Subcutaneous abdominal adipose tissue (tissue), 5 donors: ENCODE results near the gene ITSN2.
A peak's percentile ranks its signal among the peaks of the same experiment; 100 is the strongest.
"Not testable (repeated sequence)": the region's sequence is repeated elsewhere in the genome, so short reads cannot be mapped to it uniquely, and the experiment has no call there.

Experiments
- H3K27ac ChIP-seq: one replicate; pipeline ENCODE4 v1.7.0; 2013; ENCODE audit warnings: low read depth, mild to moderate bottlenecking, inconsistent platforms, low read length, moderate library complexity
- H3K27me3 ChIP-seq, 5 donors: one replicate each; pipeline ENCODE4 v1.7.0; 2013; ENCODE audit warnings: low read length in 5 of 5, inconsistent platforms in 1 of 5; ENCODE audit not compliant: control insufficient read depth in 5 of 5, insufficient read depth in 4 of 5
- H3K36me3 ChIP-seq, 5 donors: one replicate each; pipeline ENCODE4 v1.7.0; 2013; ENCODE audit warnings: low read length in 5 of 5; ENCODE audit not compliant: control insufficient read depth in 5 of 5, insufficient read depth in 5 of 5
- H3K4me1 ChIP-seq, 5 donors: one replicate each; pipeline ENCODE4 v1.7.0; 2013; ENCODE audit warnings: low read length in 5 of 5, mild to moderate bottlenecking in 3 of 5, moderate library complexity in 1 of 5; ENCODE audit not compliant: control insufficient read depth in 5 of 5, insufficient read depth in 5 of 5
- H3K4me3 ChIP-seq, 5 donors: one replicate each; pipeline ENCODE4 v1.7.0; 2013; ENCODE audit warnings: low read length in 5 of 5, low read depth in 1 of 5
- H3K9ac ChIP-seq, 5 donors: one replicate each; pipeline ENCODE4 v1.7.0; 2013; ENCODE audit warnings: low read length in 5 of 5, mild to moderate bottlenecking in 4 of 5, moderate library complexity in 3 of 5
- H3K9me3 ChIP-seq, 5 donors: one replicate each; pipeline ENCODE4 v1.7.0; 2013; ENCODE audit warnings: low read length in 5 of 5; ENCODE audit not compliant: control insufficient read depth in 5 of 5
- donor health status: healthy.
- donor health status: healthy.
- donor health status: healthy.
- donor health status: healthy.
- donor health status: healthy.

Gene ITSN2

DNA sequence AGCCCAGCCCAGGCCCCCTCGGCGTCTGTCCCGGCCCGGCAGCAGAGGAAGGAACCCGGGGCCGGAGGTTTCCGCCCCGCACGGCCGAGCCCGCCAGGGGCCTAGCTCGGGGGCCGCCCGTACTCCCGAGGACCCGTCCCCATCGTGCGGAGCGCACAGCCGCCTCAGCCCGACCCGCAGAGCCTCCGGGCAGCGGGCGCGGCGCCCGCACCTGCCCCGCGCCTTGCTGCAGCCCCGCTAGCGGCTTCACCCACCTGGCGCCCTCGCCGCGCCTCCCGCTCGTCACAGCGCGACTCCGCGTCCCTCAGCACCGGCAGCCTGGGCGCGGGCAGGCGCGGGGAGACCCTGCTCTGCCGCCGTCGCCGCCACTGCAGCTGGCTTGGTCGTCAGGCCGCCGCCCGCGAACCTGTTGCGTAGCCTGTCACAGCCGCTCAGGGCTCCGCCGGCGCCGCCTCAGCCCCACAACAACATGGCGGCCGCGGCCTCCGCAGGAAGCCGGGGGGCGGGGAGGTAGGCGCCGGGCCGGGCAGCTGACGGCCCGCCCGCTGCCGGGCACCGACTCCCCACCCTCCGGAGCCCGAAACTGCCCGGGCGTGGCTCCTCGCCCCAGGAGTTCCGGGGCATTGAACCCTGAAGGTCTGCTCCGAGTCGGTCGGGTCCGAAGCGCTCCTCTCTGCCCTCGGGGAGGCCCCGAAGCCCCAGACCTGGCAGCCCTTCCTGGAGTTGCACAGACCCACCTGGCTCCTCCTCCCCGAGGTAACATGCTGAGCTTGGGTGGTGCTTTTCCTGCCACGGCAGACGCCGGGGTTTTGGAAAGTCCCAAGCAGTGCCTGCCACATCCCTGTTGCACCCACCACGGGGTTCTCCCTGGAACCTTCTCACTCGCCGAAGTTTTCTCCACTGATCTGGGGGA, at the start of gene ITSN2:
Gene ITSN2 (minus strand): TSS at position 487 of the 913 bp plus-strand sequence. CDS start 32,454 bp downstream, outside the sequence.
- Histone ChIP-seq H3K4me3 (peak within 1 kb of the TSS; percentile 85 to 95 (median 89)), H3K27ac (peak within 1 kb of the TSS; percentile 86), H3K9ac (peak within 1 kb of the TSS; percentile 81 to 95 (median 89)), H3K9me3 (no peaks in the 10 kb centered on the region), H3K36me3 (no peaks in the 10 kb centered on the region), H3K27me3 (no peaks in the 10 kb centered on the region), H3K4me1 (peaks cover 5 to 31% (median 28%) of the 10 kb centered on the region in 5 donors)

DNA sequence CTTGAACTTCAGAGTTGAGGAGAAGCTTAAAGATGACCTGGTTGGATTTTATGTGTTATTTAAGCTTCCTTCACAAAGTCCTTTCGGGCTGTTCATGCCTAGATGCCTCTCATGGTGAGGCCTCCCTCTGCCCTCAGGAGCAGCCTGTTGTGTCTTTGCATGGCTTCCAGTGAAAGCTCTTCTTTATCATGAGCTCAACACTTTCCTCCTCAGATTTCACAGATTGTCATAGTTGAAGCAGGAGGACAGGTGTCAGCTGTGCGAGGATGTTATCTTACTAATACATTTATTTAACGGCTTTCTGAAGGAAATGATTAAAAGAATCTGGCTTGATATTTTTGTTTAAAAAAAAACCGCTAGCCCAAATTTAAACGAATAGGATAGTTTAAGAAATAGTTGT, 48.8 kb upstream of the ITSN2 start:
- no peak overlapping the region for H3K27ac ChIP-seq

DNA sequence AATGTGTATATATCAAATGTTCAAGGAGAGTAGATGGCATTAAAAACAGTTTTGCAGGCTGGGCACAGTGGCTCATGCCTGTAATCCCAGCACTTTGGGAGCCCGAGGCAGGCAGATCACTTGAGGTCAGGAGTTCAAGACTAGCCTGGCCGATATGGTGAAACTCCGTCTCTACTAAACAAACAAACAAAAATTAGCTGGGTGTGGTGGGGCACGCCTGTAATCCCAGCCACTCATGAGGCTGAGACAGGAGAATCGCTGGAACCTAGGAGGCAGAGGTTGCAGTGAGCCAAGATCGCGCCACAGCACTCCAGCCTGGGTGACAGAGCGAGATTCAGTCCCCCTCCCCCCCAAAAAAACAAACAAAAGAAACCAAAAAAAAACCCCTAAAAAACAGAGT, 48.4 kb upstream of the ITSN2 start:
- H3K4me1 ChIP-seq, result not testable (repeated sequence)

More for the DNA sequence above, 48.8 kb upstream of the ITSN2 start:
- no peaks in the 10 kb centered on the region for H3K36me3 ChIP-seq
- no peak overlapping the region for H3K4me3 ChIP-seq
- H3K9me3 ChIP-seq, result no peaks in the 10 kb centered on the region
- peaks cover 0 to 7% (median 2%) of the 10 kb centered on the region in 5 donors for H3K27me3 ChIP-seq
- H3K9ac ChIP-seq, result no peak overlapping the region
- no peaks in the 10 kb centered on the region for H3K4me1 ChIP-seq

DNA sequence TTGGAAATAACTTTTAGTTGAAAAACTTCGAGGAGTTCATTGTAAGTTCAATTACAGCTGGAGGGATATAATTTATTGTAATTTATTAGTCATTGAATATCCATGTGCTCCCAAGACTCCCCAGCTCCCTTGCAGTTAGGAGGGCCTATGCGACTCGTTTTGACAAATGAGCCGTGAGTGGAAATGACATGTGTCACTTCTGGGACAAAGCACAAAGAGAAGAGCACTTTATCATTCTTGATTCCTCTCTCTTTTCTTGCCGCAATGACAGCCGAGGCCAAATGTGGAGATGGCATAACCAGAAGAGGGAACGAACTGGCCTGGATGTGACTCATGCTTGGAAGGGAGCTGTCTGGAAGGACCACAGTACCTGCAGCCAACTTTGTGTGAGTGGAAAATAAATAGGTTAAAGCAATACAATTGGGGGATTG, 44.2 kb upstream of the ITSN2 start:
- no peak overlapping the region for H3K4me3 ChIP-seq
- H3K36me3 ChIP-seq, result no peaks in the 10 kb centered on the region
- peaks cover 2 to 28% (median 6%) of the 10 kb centered on the region in 5 donors for H3K27me3 ChIP-seq
- peaks cover 0 to 4% (median 0%) of the 10 kb centered on the region in 5 donors for H3K9me3 ChIP-seq
- no peak overlapping the region for H3K9ac ChIP-seq
- peaks cover 0 to 6% (median 5%) of the 10 kb centered on the region in 5 donors for H3K4me1 ChIP-seq
- H3K27ac ChIP-seq, result no peak overlapping the region

More for the DNA sequence above, 48.4 kb upstream of the ITSN2 start:
- not testable (repeated sequence) for H3K27me3 ChIP-seq, H3K36me3 ChIP-seq, H3K27ac ChIP-seq, H3K9ac ChIP-seq, H3K4me3 ChIP-seq, H3K9me3 ChIP-seq

DNA sequence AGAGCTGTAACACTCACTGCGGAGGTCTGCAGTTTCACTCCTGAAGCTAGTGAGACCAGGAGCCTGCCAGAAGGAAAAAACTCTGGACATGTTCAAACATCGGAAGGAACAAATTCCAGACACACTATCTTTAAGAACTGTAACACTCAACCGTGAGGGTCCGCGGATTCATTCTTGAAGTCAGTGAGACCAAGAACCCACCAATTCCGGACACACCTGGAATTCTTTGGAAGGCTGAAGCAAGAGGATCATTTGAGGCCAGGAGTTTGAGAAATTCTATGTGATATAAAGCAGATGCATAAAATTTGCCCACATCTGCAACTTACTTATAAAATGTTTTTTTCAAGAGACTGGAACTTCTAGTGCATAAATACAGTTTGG, 43.5 kb upstream of the ITSN2 start:
- Histone ChIP-seq H3K27ac (no peak overlapping the region), H3K9me3 (peaks cover 0 to 4% (median 0%) of the 10 kb centered on the region in 5 donors), H3K36me3 (no peaks in the 10 kb centered on the region), H3K4me1 (peaks cover 0 to 6% (median 5%) of the 10 kb centered on the region in 5 donors), H3K9ac (no peak overlapping the region), H3K27me3 (peaks cover 2 to 28% (median 4%) of the 10 kb centered on the region in 5 donors), H3K4me3 (no peak overlapping the region)

DNA sequence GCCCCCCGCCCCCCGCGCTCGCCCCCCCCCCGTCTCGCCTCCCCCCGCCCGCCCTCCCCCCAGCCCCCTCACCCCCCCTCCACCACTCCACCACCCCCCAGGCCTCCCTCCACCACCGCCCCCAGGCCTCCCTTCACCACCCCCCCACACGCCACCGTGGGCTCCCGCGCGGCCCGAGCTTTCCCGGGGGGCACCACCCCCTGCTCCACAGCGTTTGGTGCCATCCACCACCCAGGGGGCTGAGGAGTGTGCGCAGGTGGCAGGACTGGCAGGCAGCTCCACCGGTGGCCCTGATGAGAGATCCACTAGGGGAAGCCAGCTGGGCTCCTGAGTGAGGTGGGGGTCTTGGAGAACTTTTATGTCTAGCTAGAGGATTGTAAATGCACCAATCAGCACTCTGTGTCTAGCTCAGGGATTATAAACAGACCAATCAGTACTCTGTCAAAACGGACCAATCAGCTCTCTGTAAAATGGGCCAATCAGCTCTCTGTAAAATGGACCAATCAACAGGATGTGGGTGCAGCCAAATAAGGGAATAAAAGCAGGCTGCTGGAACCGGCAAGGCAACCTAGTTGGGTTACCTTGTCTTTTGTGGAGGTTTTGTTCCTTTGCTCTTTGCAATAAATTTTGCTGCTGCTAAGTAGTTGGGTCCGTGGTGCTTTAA, 43.0 kb upstream of the ITSN2 start:
- Histone ChIP-seq H3K4me3 (no peak overlapping the region), H3K4me1 (peaks cover 0 to 6% (median 5%) of the 10 kb centered on the region in 5 donors), H3K36me3 (no peaks in the 10 kb centered on the region), H3K27me3 (peaks cover 2 to 24% (median 4%) of the 10 kb centered on the region in 5 donors), H3K27ac (no peak overlapping the region), H3K9me3 (peaks cover 0 to 4% (median 0%) of the 10 kb centered on the region in 5 donors), H3K9ac (no peak overlapping the region)

DNA sequence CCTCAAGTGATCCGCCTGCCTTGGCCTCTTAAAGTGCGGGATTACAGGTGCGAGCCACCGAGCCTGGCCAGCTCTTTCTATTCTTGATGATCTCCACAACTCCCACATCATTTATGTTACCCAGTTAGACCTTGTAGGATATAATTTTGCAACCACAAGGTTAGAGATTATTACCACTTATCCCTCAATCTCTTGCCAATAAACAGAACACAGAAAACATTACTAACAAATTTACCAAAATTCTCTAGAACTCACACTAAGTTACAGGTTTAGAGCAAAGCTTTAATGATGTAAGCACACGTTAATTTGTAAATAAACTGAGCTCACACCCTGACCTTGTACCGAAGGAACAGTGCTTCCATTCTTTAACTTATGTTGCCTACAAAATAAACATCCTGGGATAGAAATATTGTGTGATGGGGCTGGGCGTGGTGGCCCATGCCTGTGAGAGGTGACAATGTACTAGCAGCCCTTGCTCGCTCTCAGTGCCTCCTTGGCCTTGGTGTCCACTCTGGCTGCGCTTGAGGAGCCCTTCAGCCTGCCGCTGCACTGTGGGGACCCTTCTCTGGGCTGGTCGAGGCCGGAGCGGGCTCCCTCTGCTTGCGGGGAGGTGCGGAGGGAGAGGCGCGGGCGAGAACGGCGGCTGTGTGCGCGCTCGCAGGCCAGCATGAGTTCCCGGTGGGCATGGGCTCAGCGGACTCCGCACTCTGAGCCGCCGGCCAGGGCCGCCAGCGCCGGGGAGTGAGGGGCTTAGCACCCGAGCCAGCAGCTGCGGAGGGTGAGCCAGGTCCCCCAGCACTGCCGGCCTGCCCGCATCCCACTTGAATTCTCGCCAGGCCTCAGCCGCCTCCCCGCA, 42.1 kb upstream of the ITSN2 start:
- peaks cover 0 to 6% (median 5%) of the 10 kb centered on the region in 5 donors for H3K4me1 ChIP-seq
- H3K27ac ChIP-seq, result no peak overlapping the region
- peaks cover 2 to 23% (median 4%) of the 10 kb centered on the region in 5 donors for H3K27me3 ChIP-seq
- H3K4me3 ChIP-seq, result peak overlapping the region in 3 of 5 donors; percentile 22 to 53 (median 28)
- no peak overlapping the region for H3K9ac ChIP-seq
- peaks cover 0 to 4% (median 0%) of the 10 kb centered on the region in 5 donors for H3K9me3 ChIP-seq
- H3K36me3 ChIP-seq, result no peaks in the 10 kb centered on the region

DNA sequence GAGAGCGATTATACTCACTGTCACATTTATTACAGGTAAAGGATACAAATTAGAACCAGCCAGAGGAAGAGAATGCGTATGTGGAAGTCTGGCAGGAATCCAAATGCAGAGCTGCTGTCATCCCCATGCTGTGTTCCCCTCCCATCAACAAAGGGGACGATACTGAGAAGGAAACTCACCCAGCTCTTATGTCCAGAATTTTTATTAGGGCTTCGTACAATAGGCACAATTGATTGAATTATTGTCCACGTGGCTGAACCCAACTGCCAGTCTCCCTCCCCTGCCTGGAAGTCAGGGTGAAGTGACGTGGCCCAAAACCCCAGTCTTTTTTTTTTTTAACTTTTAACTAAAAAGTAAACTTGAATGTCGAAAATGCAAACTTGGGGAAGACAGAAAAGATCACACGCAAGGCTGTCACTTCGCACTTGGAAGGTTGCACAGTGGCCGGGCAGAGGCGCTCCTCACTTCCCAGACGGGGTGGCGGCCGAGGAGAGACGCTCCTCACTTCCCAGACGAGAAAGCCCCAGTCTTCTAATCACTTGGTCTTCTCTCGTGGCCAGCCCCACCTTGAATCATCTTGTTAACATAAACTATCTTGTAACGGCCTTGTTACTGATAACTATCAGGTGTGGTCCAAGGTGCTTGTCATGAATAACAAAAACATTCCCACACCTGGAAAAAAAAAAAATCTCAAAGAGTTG, 40.0 kb upstream of the ITSN2 start:
- Histone ChIP-seq H3K36me3 (no peaks in the 10 kb centered on the region), H3K9me3 (peaks cover 0 to 4% (median 0%) of the 10 kb centered on the region in 5 donors), H3K27ac (no peak overlapping the region), H3K27me3 (peaks cover 2 to 23% (median 4%) of the 10 kb centered on the region in 5 donors), H3K4me3 (no peak overlapping the region), H3K4me1 (peaks cover 0 to 6% (median 5%) of the 10 kb centered on the region in 5 donors), H3K9ac (no peak overlapping the region)
